Type B pancreatic cell (in vitro differentiated cells): ENCODE data around the gene JAK3. TPM values are rescaled to one million over a fixed set of nuclear protein-coding genes. Genes with fewer than 3 reads are reported as not detected.

Source experiments
- DNase-seq: peaks from one replicate; pipeline ENCODE4 v3.0.0; 2021; ENCODE audit warnings: mixed read lengths; ENCODE audit not compliant: unreplicated experiment; ENCODE audit errors: extremely low spot score
- H3K27ac Mint-ChIP-seq: 2 replicates; pipeline ENCODE4 v1.8.0; 2021; ENCODE audit warnings: mild to moderate bottlenecking, mixed read lengths
- H3K27me3 Mint-ChIP-seq: 2 replicates; pipeline ENCODE4 v1.8.0; 2021; ENCODE audit warnings: mixed read lengths
- H3K36me3 Mint-ChIP-seq: 2 replicates; pipeline ENCODE4 v1.8.0; 2021; ENCODE audit warnings: mixed read lengths
- H3K4me1 Mint-ChIP-seq: one replicate; pipeline ENCODE4 v1.8.0; 2021; ENCODE audit warnings: mixed read lengths; ENCODE audit not compliant: unreplicated experiment
- H3K4me3 Mint-ChIP-seq: 2 replicates; pipeline ENCODE4 v1.8.0; 2021; ENCODE audit warnings: mild to moderate bottlenecking, mixed read lengths
- H3K9me3 Mint-ChIP-seq: 2 replicates; pipeline ENCODE4 v1.8.0; 2021; ENCODE audit warnings: mixed read lengths
- total RNA-seq: library from RNA; stranded (reverse); gene quantifications from 2 replicates; pipeline ENCODE4 v1.2.1, GENCODE V29; 2021; ENCODE audit warnings: low replicate concordance
- TF ChIP-seq, protein P1 (sequence below): fragments of 200-600 bp; sonication (generic); conservative IDR thresholded peaks from 2 replicates; pipeline ENCODE4 v1.5.0; 2021; ENCODE audit warnings: antibody characterized with exemption, mild to moderate bottlenecking

Gene JAK3
- total RNA-seq, 1 donor from 2014 or later = 4.3 TPM

DNA sequence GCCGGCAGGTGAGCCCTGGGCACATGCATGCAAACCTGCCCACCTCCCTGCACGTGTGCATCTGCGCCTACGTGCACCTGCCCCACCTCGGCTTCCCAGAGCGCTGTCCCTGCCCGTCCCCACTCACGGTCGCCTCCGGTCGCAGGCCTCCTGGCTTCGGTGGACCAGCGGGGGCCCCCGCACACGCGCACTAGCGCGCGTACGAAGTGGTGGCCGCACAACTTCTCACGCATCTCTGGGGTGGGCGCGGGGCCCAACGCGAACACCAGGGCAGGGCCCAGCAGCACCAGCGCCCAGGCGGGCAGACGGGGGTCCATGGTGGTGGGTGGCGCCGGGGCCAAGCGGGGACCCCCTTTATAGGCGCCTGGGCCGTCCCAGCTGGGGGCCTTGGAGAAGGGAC is 26.6 kb downstream of the JAK3 start, which contains the start of gene INSL3:
TSS of gene INSL3 (minus strand) at position 330 of the 400 bp plus-strand sequence. CDS start at position 317, 13 bp downstream.
- H3K4me3 Mint-ChIP-seq = no peak within 1 kb of the TSS
- H3K27ac Mint-ChIP-seq = no peak within 1 kb of the TSS
- H3K9me3 Mint-ChIP-seq = no peaks in the 10 kb centered on the region
- peaks cover 3% of the 10 kb centered on the region for H3K27me3 Mint-ChIP-seq
- H3K4me1 Mint-ChIP-seq = peaks cover 4% of the 10 kb centered on the region
- DNase-seq = no peak
- no peaks in the 10 kb centered on the region for H3K36me3 Mint-ChIP-seq
- TF ChIP-seq, protein P1, sequence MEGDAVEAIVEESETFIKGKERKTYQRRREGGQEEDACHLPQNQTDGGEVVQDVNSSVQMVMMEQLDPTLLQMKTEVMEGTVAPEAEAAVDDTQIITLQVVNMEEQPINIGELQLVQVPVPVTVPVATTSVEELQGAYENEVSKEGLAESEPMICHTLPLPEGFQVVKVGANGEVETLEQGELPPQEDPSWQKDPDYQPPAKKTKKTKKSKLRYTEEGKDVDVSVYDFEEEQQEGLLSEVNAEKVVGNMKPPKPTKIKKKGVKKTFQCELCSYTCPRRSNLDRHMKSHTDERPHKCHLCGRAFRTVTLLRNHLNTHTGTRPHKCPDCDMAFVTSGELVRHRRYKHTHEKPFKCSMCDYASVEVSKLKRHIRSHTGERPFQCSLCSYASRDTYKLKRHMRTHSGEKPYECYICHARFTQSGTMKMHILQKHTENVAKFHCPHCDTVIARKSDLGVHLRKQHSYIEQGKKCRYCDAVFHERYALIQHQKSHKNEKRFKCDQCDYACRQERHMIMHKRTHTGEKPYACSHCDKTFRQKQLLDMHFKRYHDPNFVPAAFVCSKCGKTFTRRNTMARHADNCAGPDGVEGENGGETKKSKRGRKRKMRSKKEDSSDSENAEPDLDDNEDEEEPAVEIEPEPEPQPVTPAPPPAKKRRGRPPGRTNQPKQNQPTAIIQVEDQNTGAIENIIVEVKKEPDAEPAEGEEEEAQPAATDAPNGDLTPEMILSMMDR = no peak

GRCh38 chr19:17817668-17818363 is 30.0 kb downstream of the JAK3 start:
- Mint-ChIP-seq H3K36me3 (no peaks in the 10 kb centered on the region), H3K4me1 (no peaks in the 10 kb centered on the region), H3K9me3 (no peaks in the 10 kb centered on the region), H3K27me3 (peaks cover 3% of the 10 kb centered on the region), H3K4me3 (no peak overlapping the region), H3K27ac (no peak overlapping the region)
- no peak for DNase-seq
- TF ChIP-seq, protein P1 = no peak

DNA sequence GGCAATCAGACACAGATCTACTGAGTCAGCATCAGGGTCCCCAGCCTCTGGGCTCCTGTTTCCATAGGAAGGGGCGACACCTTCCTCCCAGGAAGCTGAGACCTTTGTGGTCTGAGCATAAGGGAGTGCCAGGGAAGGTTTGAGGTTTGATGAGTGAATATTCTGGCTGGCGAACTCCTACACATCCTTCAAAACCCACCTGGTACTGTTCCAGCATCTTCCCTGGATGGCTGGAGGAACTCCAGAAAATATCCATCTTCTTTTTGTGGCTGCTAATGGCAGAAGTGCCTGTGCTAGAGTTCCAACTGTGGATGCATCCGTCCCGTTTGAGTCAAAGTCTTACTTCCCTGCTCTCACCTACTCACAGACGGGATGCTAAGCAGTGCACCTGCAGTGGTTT is 35.7 kb downstream of the JAK3 start:
- Mint-ChIP-seq H3K4me3 (no peak overlapping the region), H3K9me3 (no peaks in the 10 kb centered on the region), H3K27ac (no peak overlapping the region), H3K4me1 (no peaks in the 10 kb centered on the region), H3K27me3 (peaks cover 11% of the 10 kb centered on the region), H3K36me3 (no peaks in the 10 kb centered on the region)
- TF ChIP-seq, protein P1 = no peak
- DNase-seq = no peak

- Mint-ChIP-seq H3K9me3 (no peaks in the 10 kb centered on the region), H3K36me3 (no peaks in the 10 kb centered on the region), H3K4me3 (no peak overlapping the region), H3K4me1 (no peaks in the 10 kb centered on the region), H3K27me3 (peaks cover 11% of the 10 kb centered on the region), H3K27ac (no peak overlapping the region)
- TF ChIP-seq, protein P1 = no peak
- no peak for DNase-seq
Measured at GRCh38 chr19:17811681-17812080, 36.1 kb downstream of the JAK3 start.

- no peaks in the 10 kb centered on the region for H3K9me3 Mint-ChIP-seq
- TF ChIP-seq, protein P1 = no peak
- no peak overlapping the region for H3K4me3 Mint-ChIP-seq
- H3K27ac Mint-ChIP-seq = no peak overlapping the region
- H3K4me1 Mint-ChIP-seq = no peaks in the 10 kb centered on the region
- DNase-seq = no peak
- peaks cover 11% of the 10 kb centered on the region for H3K27me3 Mint-ChIP-seq
- H3K36me3 Mint-ChIP-seq = no peaks in the 10 kb centered on the region
Measured at GRCh38 chr19:17811103-17811502, 36.7 kb downstream of the JAK3 start.
